GM18502 (cell line): ENCODE results near the gene ZCCHC17.

Source experiments
- ATAC-seq: cut with Tn5 transposase; IDR thresholded peaks from one replicate; pipeline ENCODE4 v1.9.1; 2021; ENCODE audit warnings: mild to moderate bottlenecking; ENCODE audit not compliant: unreplicated experiment, poor library complexity

Gene ZCCHC17

GRCh38 chr1:31412732-31413404 is 116.0 kb downstream of the ZCCHC17 start, which contains the start of gene SERINC2:
Gene SERINC2, plus strand, starts transcription at chr1:31413213. Its CDS starts 53 bp downstream, at chr1:31413266.
- no peak for ATAC-seq

GRCh38 chr1:31413405-31414001 is 116.7 kb downstream of the ZCCHC17 start:
- no peak for ATAC-seq
